Astrocyte (in vitro differentiated cells and primary cell): Measurements from ENCODE around the gene TSSK6. TPM values are rescaled to one million over a fixed set of nuclear protein-coding genes. Genes with fewer than 3 reads are reported as not detected.

Experiments
- DNase-seq: peaks from one replicate; pipeline ENCODE4 v3.0.0-alpha.2; 2010; ENCODE audit warnings: low read depth
- FAIRE-seq: peaks from 2 replicates; lab custom pipeline; 2011; peaks lifted over from hg19 to GRCh38; lab: Jason Lieb, UNC
- H2AFZ ChIP-seq: 2 replicates; pipeline ENCODE4 v1.6.0; 2012; ENCODE audit warnings: low read depth, low read length, inconsistent platforms
- H3K27ac ChIP-seq: 2 replicates; pipeline ENCODE4 v1.5.1; 2011; ENCODE audit warnings: low read depth, low read length, inconsistent platforms
- H3K27me3 ChIP-seq: 2 replicates; pipeline ENCODE4 v1.6.0; 2011; ENCODE audit warnings: low read length, inconsistent platforms; ENCODE audit not compliant: insufficient read depth
- H3K36me3 ChIP-seq: 2 replicates; pipeline ENCODE4 v1.5.1; 2011; ENCODE audit warnings: low read length, inconsistent platforms; ENCODE audit not compliant: insufficient read depth
- H3K4me1 ChIP-seq: 2 replicates; pipeline ENCODE4 v1.5.1; 2011; ENCODE audit warnings: low read length, inconsistent platforms; ENCODE audit not compliant: insufficient read depth
- H3K4me2 ChIP-seq: 2 replicates; pipeline ENCODE4 v1.6.0; 2012; ENCODE audit warnings: low read length, inconsistent platforms
- H3K4me3 ChIP-seq: 2 replicates; pipeline ENCODE4 v1.5.1; 2011; ENCODE audit warnings: low read depth, mild to moderate bottlenecking, low read length, inconsistent platforms; ENCODE audit not compliant: insufficient read depth
- H3K79me2 ChIP-seq: 2 replicates; pipeline ENCODE4 v1.6.0; 2012; ENCODE audit warnings: mild to moderate bottlenecking, low read length, inconsistent platforms; ENCODE audit not compliant: insufficient read depth
- H3K9ac ChIP-seq: 2 replicates; pipeline ENCODE4 v1.6.0; 2012; ENCODE audit warnings: mild to moderate bottlenecking, low read length, inconsistent platforms
- H3K9me3 ChIP-seq: 2 replicates; pipeline ENCODE4 v1.5.1; 2012; ENCODE audit warnings: low read depth, mild to moderate bottlenecking, low read length, inconsistent platforms; ENCODE audit not compliant: insufficient read depth
- H4K20me1 ChIP-seq: 2 replicates; pipeline ENCODE4 v1.6.0; 2012; ENCODE audit warnings: low read length, inconsistent platforms; ENCODE audit not compliant: insufficient read depth
- H3K27ac Mint-ChIP-seq: one replicate; pipeline ENCODE4 v1.8.0; 2021; ENCODE audit warnings: mild to moderate bottlenecking, mixed read lengths; ENCODE audit not compliant: unreplicated experiment
- H3K27me3 Mint-ChIP-seq: one replicate; pipeline ENCODE4 v1.8.0; 2021; ENCODE audit warnings: low read depth, mixed read lengths; ENCODE audit not compliant: unreplicated experiment
- H3K36me3 Mint-ChIP-seq: one replicate; pipeline ENCODE4 v1.8.0; 2021; ENCODE audit warnings: low read depth, mixed read lengths; ENCODE audit not compliant: unreplicated experiment
- H3K4me1 Mint-ChIP-seq: one replicate; pipeline ENCODE4 v1.8.0; 2021; ENCODE audit warnings: low read depth, mixed read lengths; ENCODE audit not compliant: unreplicated experiment
- H3K4me3 Mint-ChIP-seq: one replicate; pipeline ENCODE4 v1.8.0; 2021; ENCODE audit warnings: mild to moderate bottlenecking, moderate library complexity, mixed read lengths; ENCODE audit not compliant: unreplicated experiment
- H3K9me3 Mint-ChIP-seq: one replicate; pipeline ENCODE4 v1.8.0; 2021; ENCODE audit warnings: mild to moderate bottlenecking, mixed read lengths; ENCODE audit not compliant: unreplicated experiment
- EZH2 ChIP-seq: IDR thresholded peaks from 2 replicates; pipeline ENCODE4 v1.6.1; 2012; ENCODE audit warnings: mild to moderate bottlenecking, low read length, inconsistent platforms; ENCODE audit not compliant: insufficient read depth
- total RNA-seq: library from RNA; stranded (reverse); gene quantifications from 2 replicates; pipeline ENCODE4 v1.2.1, GENCODE V29; 2021
- TF ChIP-seq, protein P1 (sequence below): IDR thresholded peaks from 2 replicates; pipeline ENCODE4 v1.5.1; 2011; ENCODE audit warnings: low read depth, mild to moderate bottlenecking, inconsistent platforms, low read length, moderate library complexity; ENCODE audit not compliant: insufficient read depth

The TSSK6 gene
- total RNA-seq, 1 donor from 2014 or later: 1.8 TPM

DNA sequence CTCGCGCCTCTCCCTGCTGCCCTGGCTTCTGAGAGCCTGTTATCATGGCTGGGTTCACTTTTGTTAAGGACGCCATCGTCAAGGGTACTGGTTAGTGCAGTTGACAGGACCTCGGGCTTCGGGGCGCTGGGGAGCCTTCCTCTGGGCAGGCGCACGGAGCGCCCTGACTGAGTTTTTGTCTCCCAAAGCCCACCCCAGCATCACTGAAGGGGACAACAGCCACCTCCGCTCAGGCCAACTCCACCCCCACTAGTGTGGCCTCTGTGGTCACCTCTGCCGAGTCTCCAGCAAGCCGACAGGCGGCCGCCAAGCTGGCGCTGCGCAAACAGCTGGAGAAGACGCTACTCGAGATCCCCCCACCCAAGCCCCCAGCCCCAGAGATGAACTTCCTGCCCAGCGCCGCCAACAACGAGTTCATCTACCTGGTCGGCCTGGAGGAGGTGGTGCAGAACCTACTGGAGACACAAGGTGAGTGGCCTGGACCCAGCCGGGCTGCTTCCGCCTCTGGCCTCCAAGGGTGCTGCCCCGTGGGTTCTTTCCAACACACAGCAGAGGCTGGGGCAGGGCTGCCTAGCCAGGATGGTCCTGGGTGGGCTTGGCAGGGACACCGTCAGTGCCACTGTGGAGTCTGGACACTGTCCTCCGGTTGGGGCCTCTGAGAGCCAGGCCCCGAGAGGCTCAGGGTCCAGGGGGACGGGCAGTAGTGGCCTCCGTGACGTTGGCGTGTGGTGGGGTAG lies 16.9 kb downstream of the TSSK6 start:
- TF ChIP-seq, protein P1, sequence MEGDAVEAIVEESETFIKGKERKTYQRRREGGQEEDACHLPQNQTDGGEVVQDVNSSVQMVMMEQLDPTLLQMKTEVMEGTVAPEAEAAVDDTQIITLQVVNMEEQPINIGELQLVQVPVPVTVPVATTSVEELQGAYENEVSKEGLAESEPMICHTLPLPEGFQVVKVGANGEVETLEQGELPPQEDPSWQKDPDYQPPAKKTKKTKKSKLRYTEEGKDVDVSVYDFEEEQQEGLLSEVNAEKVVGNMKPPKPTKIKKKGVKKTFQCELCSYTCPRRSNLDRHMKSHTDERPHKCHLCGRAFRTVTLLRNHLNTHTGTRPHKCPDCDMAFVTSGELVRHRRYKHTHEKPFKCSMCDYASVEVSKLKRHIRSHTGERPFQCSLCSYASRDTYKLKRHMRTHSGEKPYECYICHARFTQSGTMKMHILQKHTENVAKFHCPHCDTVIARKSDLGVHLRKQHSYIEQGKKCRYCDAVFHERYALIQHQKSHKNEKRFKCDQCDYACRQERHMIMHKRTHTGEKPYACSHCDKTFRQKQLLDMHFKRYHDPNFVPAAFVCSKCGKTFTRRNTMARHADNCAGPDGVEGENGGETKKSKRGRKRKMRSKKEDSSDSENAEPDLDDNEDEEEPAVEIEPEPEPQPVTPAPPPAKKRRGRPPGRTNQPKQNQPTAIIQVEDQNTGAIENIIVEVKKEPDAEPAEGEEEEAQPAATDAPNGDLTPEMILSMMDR: no peak
- no peak for TF ChIP-seq EZH2
- H3K27me3 Mint-ChIP-seq: no peaks in the 10 kb centered on the region
- H4K20me1 ChIP-seq: peaks cover 25% of the 10 kb centered on the region
- no peak overlapping the region for H3K4me3 Mint-ChIP-seq
- H3K9me3 ChIP-seq: no peaks in the 10 kb centered on the region
- no peak overlapping the region for H3K27ac Mint-ChIP-seq
- H3K27me3 ChIP-seq: no peaks in the 10 kb centered on the region
- no peaks in the 10 kb centered on the region for H3K4me1 Mint-ChIP-seq
- no peaks in the 10 kb centered on the region for H3K9me3 Mint-ChIP-seq
- no peak for DNase-seq
- H3K9ac ChIP-seq: no peak overlapping the region
- peaks cover 10% of the 10 kb centered on the region for H3K36me3 Mint-ChIP-seq
- H3K79me2 ChIP-seq: peaks cover 29% of the 10 kb centered on the region
- H2AFZ ChIP-seq: no peak overlapping the region
- peaks cover 4% of the 10 kb centered on the region for H3K4me1 ChIP-seq
- peaks cover 28% of the 10 kb centered on the region for H3K36me3 ChIP-seq
- FAIRE-seq: no peak
- H3K27ac ChIP-seq: no peak overlapping the region
- H3K4me3 ChIP-seq: no peak overlapping the region
- H3K4me2 ChIP-seq: no peak overlapping the region

DNA sequence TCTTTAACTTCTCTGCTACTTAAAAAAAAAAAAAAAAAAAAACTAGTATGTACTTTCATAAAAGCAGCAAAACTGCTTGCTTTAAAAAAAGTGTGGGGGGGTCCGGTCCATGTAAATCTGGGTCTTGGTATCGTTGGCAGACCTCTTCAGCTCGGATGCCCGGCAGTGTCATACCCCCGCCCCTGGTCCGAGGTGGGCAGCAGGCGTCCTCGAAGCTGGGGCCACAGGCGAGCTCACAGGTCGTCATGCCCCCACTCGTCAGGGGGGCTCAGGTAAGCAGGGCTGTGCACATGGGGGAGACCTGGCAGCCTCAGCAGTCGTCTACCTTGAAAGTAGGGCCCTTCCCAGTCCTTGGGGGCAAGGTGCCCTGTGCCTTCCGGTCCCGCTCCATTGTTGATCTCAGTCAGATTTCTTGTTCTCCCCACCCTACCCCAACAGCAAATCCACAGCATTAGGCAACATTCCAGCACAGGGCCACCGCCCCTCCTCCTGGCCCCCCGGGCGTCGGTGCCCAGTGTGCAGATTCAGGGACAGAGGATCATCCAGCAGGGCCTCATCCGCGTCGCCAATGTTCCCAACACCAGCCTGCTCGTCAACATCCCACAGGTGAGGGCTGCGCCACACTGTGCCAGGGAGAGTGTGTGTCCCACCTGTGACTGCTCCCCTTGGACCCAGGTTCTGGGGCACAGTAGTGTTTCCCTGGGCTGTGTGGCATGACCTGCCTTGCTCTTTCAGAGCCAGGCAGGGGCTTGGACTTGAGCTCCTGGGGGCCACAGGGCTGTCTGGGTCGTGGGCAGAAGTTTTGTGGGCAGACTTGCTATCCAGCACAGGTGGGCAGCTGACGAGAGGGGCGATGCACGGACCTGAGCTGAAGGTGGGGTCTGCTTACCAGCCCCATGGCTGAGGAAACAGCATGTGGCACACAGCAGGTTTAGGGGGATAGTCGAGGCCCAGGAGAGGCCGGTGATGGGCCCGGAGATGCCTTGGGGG lies 19.4 kb downstream of the TSSK6 start:
- TF ChIP-seq, protein P1: no peak
- Histone ChIP-seq H2AFZ (no peak overlapping the region), H3K27ac (no peak overlapping the region), H3K4me2 (no peak overlapping the region), H3K4me1 (peaks cover 4% of the 10 kb centered on the region), H4K20me1 (peaks cover 36% of the 10 kb centered on the region), H3K27me3 (no peaks in the 10 kb centered on the region), H3K4me3 (no peak overlapping the region), H3K36me3 (peaks cover 22% of the 10 kb centered on the region), H3K9ac (no peak overlapping the region), H3K79me2 (peaks cover 52% of the 10 kb centered on the region), H3K9me3 (no peaks in the 10 kb centered on the region)
- Mint-ChIP-seq H3K9me3 (no peaks in the 10 kb centered on the region), H3K4me3 (no peak overlapping the region), H3K36me3 (peaks cover 4% of the 10 kb centered on the region), H3K4me1 (no peaks in the 10 kb centered on the region), H3K27ac (no peak overlapping the region), H3K27me3 (no peaks in the 10 kb centered on the region)
- FAIRE-seq: no peak
- DNase-seq: no peak
